K562 (cell line): Measurements from ENCODE around the gene ING4. TPM values are rescaled to one million over a fixed set of nuclear protein-coding genes. Genes with fewer than 3 reads are reported as not detected.

Experiments
- AFF1 ChIP-seq, 2 experiments: fragments of 450-650 bp; IDR thresholded peaks; 2 replicates each; pipeline ENCODE4 v1.6.1; 2018; ENCODE audit warnings: mild to moderate bottlenecking in 2 of 2, low read depth in 1 of 2; ENCODE audit not compliant: partially characterized antibody in 2 of 2
- ARID1B ChIP-seq: fragments of 450-650 bp; IDR thresholded peaks from 2 replicates; pipeline ENCODE4 v1.6.1; 2016; ENCODE audit warnings: antibody characterized with exemption, mild to moderate bottlenecking, inconsistent platforms
- CBX2 ChIP-seq: fragments of 200-600 bp; sonication (generic); IDR thresholded peaks from one replicate; pipeline ENCODE4 v1.6.1; 2012; ENCODE audit warnings: mild to moderate bottlenecking, low read length, inconsistent platforms; ENCODE audit not compliant: insufficient read depth, poor library complexity, severe bottlenecking
- CTBP1 ChIP-seq: fragments of 450-650 bp; IDR thresholded peaks from 2 replicates; pipeline ENCODE4 v1.6.1; 2016; ENCODE audit warnings: borderline replicate concordance
- DACH1 ChIP-seq: fragments of 450-650 bp; IDR thresholded peaks from 2 replicates; pipeline ENCODE4 v1.6.1; 2018; ENCODE audit not compliant: partially characterized antibody
- DNMT1 ChIP-seq: fragments of 450-650 bp; IDR thresholded peaks from 2 replicates; pipeline ENCODE4 v1.6.1; 2016; ENCODE audit warnings: antibody characterized with exemption, mild to moderate bottlenecking
- FOXM1 ChIP-seq, 2 experiments: fragments of 450-650 bp in 1 of 2; sonication (generic) in 1 of 2; formaldehyde crosslinking in 1 of 2; IDR thresholded peaks; 2 replicates each; pipeline versions ENCODE4 v1.6.1 to v1.9.0; 2017 to 2022; ENCODE audit warnings: low read depth in 2 of 2, mild to moderate bottlenecking in 2 of 2, missing genetic modification reagents in 1 of 2, moderate library complexity in 1 of 2
- HMG20A ChIP-seq: fragments of 450-650 bp; formaldehyde crosslinking; conservative IDR thresholded peaks from 2 replicates; pipeline ENCODE4 v1.4.0; 2020; ENCODE audit warnings: mild to moderate bottlenecking, mixed read lengths
- HNRNPK ChIP-seq: fragments of 200-400 bp; formaldehyde crosslinking; IDR thresholded peaks from one replicate; pipeline ENCODE4 v1.6.1; 2018; ENCODE audit warnings: mild to moderate bottlenecking, low read depth, low read length; ENCODE audit not compliant: poor library complexity, severe bottlenecking
- KAT2B ChIP-seq: IDR thresholded peaks from one replicate; pipeline ENCODE4 v1.6.1; 2012; ENCODE audit warnings: low read depth, mild to moderate bottlenecking, control low read depth, inconsistent platforms, low read length, moderate library complexity
- KLF1 ChIP-seq: fragments of 450-650 bp; IDR thresholded peaks from 2 replicates; pipeline ENCODE4 v1.6.1; 2016; ENCODE audit warnings: missing genetic modification characterization, missing compliant biosample characterization
- PTTG1 ChIP-seq: fragments of 450-650 bp; IDR thresholded peaks from 2 replicates; pipeline ENCODE4 v1.6.1; 2016; ENCODE audit warnings: low read depth, mild to moderate bottlenecking, missing genetic modification characterization, missing compliant biosample characterization
- PYGO2 ChIP-seq: fragments of 450-650 bp; IDR thresholded peaks from 2 replicates; pipeline ENCODE4 v1.6.1; 2016; ENCODE audit warnings: mild to moderate bottlenecking, missing genetic modification characterization, moderate library complexity, missing compliant biosample characterization
- RFX7 ChIP-seq: fragments of 250-450 bp; sonication (Bioruptor Pico); IDR thresholded peaks from 2 replicates; pipeline ENCODE4 v1.5.1; 2021; ENCODE audit warnings: mild to moderate bottlenecking
- TAF1 ChIP-seq: IDR thresholded peaks from 2 replicates; pipeline ENCODE4 v1.6.1; 2011; ENCODE audit warnings: mild to moderate bottlenecking, low read length, moderate library complexity; ENCODE audit not compliant: insufficient read depth, control insufficient read depth, severe bottlenecking; ENCODE audit errors: extremely low read depth
- XRCC3 ChIP-seq: fragments of 450-650 bp; IDR thresholded peaks from 2 replicates; pipeline ENCODE4 v1.6.1; 2017; ENCODE audit warnings: mild to moderate bottlenecking, moderate library complexity
- ZBED1 ChIP-seq: IDR thresholded peaks from 2 replicates; pipeline ENCODE4 v1.6.1; 2014
- ZBTB12 ChIP-seq: fragments of 250-450 bp; sonication (Bioruptor Pico); IDR thresholded peaks from 2 replicates; pipeline ENCODE4 v1.4.0; 2020
- ZNF121 ChIP-seq: sonication (generic); formaldehyde crosslinking; conservative IDR thresholded peaks from 2 replicates; pipeline ENCODE4 v1.8.0; 2022; ENCODE audit warnings: missing genetic modification reagents
- ZNF133 ChIP-seq: fragments of 250-450 bp; sonication (Bioruptor Pico); IDR thresholded peaks from 2 replicates; pipeline ENCODE4 v1.4.0; 2020; ENCODE audit warnings: mild to moderate bottlenecking
- ZNF24 ChIP-seq: fragments of 450-650 bp; IDR thresholded peaks from 2 replicates; pipeline ENCODE4 v1.6.1; 2016
- ZNF282 ChIP-seq: sonication (generic); formaldehyde crosslinking; IDR thresholded peaks from 2 replicates; pipeline ENCODE4 v1.8.1; 2023; ENCODE audit warnings: missing genetic modification reagents
- ZNF707 ChIP-seq: fragments of 250-450 bp; sonication (Bioruptor Pico); conservative IDR thresholded peaks from 2 replicates; pipeline ENCODE4 v1.8.0; 2022; ENCODE audit warnings: inconsistent platforms, mild to moderate bottlenecking, moderate library complexity
- polyA plus RNA-seq, 8 experiments: library from polyadenylated mRNA; depleted of rRNA in 4 of 8; stranded (reverse) in 5 of 8; unstranded in 3 of 8; fragments of >200 nt; fragmentation: Nextera tagmentation in 2 of 8; fragmentation: Illumina TruSeq in 1 of 8; extraction: Ambion mirVana in 2 of 8; extraction: Trizol in 1 of 8; gene quantifications; 2 replicates each; pipeline versions ENCODE4 v1.2.1 to v1.2.3, GENCODE V29; 2011 to 2014; ENCODE audit warnings: inconsistent platforms in 1 of 8, missing spikeins in 1 of 8
- total RNA-seq, 7 experiments: library from RNA; depleted of rRNA in 6 of 7; stranded (reverse); fragments of >200 nt in 6 of 7; fragmentation: Illumina TruSeq in 2 of 7; extraction: Trizol in 2 of 7; gene quantifications; 2 replicates each; pipeline versions ENCODE4 v1.2.1 to v1.2.3, GENCODE V29; 2011 to 2021; ENCODE audit warnings: low replicate concordance in 1 of 7
- TF ChIP-seq, protein P1 (sequence below): fragments of 450-650 bp; conservative IDR thresholded peaks from 2 replicates; pipeline ENCODE4 v1.6.1; 2016; ENCODE audit warnings: missing genetic modification characterization, low read depth, mild to moderate bottlenecking, control low read depth, missing compliant biosample characterization

Gene ING4
- total and polyA plus RNA-seq, 9 of the 15 experiments (the other 6 are each of a cell fraction or from before 2014, with no cell fraction given) = 6.6 to 30.2 (median 15.7) TPM

- TF ChIP-seq AFF1 (IDR thresholded peaks at IDR 0.05; ENCODE audit: low read depth in 1 of 2, partially characterized antibody in 2 of 2) = no peak
- TF ChIP-seq DACH1 = peak; percentile 98
- peak; percentile 74 for TF ChIP-seq ARID1B
- no peak for TF ChIP-seq DNMT1
- no peak for TF ChIP-seq PTTG1
- no peak for TF ChIP-seq KAT2B
- TF ChIP-seq ZBED1 = no peak
- TF ChIP-seq PYGO2 (tag) = no peak
- TF ChIP-seq RFX7 (CRISPR knock-in tag) = no peak
- no peak for TF ChIP-seq HMG20A
- no peak for TF ChIP-seq ZNF282 (CRISPR knock-in tag)
- TF ChIP-seq CBX2 = no peak
- no peak for TF ChIP-seq KLF1
- peak; percentile 47; the same call in 1 of the 2 replicates for TF ChIP-seq FOXM1 (IDR thresholded peaks at IDR 0.05; ENCODE audit: low read depth)
- TF ChIP-seq FOXM1 (CRISPR knock-in tag; IDR thresholded peaks at IDR 0.05; ENCODE audit: low read depth) = no peak
- TF ChIP-seq CTBP1 = 0 out of 2 replicates have a peak, but pooled peaks have one; percentile 28
- no peak for TF ChIP-seq ZBTB12 (CRISPR knock-in tag)
- no peak for TF ChIP-seq HNRNPK
- no peak for TF ChIP-seq ZNF133
- no peak for TF ChIP-seq XRCC3
- TF ChIP-seq ZNF24 = no peak
- TF ChIP-seq, protein P1, sequence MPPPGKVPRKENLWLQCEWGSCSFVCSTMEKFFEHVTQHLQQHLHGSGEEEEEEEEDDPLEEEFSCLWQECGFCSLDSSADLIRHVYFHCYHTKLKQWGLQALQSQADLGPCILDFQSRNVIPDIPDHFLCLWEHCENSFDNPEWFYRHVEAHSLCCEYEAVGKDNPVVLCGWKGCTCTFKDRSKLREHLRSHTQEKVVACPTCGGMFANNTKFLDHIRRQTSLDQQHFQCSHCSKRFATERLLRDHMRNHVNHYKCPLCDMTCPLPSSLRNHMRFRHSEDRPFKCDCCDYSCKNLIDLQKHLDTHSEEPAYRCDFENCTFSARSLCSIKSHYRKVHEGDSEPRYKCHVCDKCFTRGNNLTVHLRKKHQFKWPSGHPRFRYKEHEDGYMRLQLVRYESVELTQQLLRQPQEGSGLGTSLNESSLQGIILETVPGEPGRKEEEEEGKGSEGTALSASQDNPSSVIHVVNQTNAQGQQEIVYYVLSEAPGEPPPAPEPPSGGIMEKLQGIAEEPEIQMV (tag) = no peak
- TF ChIP-seq ZNF121 (CRISPR knock-in tag) = no peak
- TF ChIP-seq TAF1 = peak; percentile 63
- TF ChIP-seq ZNF707 (CRISPR knock-in tag) = no peak
Observed at GRCh38 chr12:6626654-6627283, 36.1 kb downstream of the ING4 start (continued).
